ENCODE results near the gene ARFIP2.
A peak's percentile ranks its signal among the peaks of the same experiment; 100 is the strongest.

- TF ChIP-seq, protein P1, sequence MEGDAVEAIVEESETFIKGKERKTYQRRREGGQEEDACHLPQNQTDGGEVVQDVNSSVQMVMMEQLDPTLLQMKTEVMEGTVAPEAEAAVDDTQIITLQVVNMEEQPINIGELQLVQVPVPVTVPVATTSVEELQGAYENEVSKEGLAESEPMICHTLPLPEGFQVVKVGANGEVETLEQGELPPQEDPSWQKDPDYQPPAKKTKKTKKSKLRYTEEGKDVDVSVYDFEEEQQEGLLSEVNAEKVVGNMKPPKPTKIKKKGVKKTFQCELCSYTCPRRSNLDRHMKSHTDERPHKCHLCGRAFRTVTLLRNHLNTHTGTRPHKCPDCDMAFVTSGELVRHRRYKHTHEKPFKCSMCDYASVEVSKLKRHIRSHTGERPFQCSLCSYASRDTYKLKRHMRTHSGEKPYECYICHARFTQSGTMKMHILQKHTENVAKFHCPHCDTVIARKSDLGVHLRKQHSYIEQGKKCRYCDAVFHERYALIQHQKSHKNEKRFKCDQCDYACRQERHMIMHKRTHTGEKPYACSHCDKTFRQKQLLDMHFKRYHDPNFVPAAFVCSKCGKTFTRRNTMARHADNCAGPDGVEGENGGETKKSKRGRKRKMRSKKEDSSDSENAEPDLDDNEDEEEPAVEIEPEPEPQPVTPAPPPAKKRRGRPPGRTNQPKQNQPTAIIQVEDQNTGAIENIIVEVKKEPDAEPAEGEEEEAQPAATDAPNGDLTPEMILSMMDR (IDR thresholded peaks at IDR 0.05) = no peak
- TF ChIP-seq POLR2A (IDR thresholded peaks at IDR 0.05; ENCODE audit: low read depth) (no peak), POLR2AphosphoS5 (IDR thresholded peaks at IDR 0.05) (peak; percentile 59 to 67), EP300 (IDR thresholded peaks at IDR 0.05) (no peak)
Observed at GRCh38 chr11:6468712-6469495, 12.2 kb downstream of the ARFIP2 start.

All from esophagus muscularis mucosa (tissue), 4 donors.